Activated T-cell treated with anti-CD3 and anti-CD28 coated beads, Interleukin-2, amount 50 U/mL, for 72 hours (primary cell): Measurements from ENCODE around the gene B3GNT2. TPM values are rescaled to one million over a fixed set of nuclear protein-coding genes. Genes with fewer than 3 reads are reported as not detected.

Experiments
- ATAC-seq, 2 donors: fragments of 150-1000 bp; cut with Tn5 transposase; replicated peaks in 1 of 2; 2 replicates each; pipeline ENCODE4 v1.10.0; 2021; ENCODE audit warnings: moderate library complexity in 2 of 2, mild to moderate bottlenecking in 1 of 2
- DNase-seq, 2 donors: peaks; one replicate each; pipeline ENCODE4 v3.0.0; 2021 to 2022; ENCODE audit warnings: mixed read lengths in 1 of 2
- H3K27ac Mint-ChIP-seq: one replicate; pipeline ENCODE4 v1.8.0; 2022; ENCODE audit warnings: mild to moderate bottlenecking, moderate library complexity, mixed read lengths
- H3K27me3 Mint-ChIP-seq: one replicate; pipeline ENCODE4 v1.8.0; 2022; ENCODE audit warnings: low read depth, mixed read lengths
- H3K36me3 Mint-ChIP-seq, 2 donors: one replicate each; pipeline ENCODE4 v1.8.0; 2022; ENCODE audit warnings: mixed read lengths in 2 of 2, mild to moderate bottlenecking in 1 of 2; ENCODE audit not compliant: insufficient read depth in 2 of 2
- H3K4me1 Mint-ChIP-seq: one replicate; pipeline ENCODE4 v1.8.0; 2022; ENCODE audit warnings: low read depth, mixed read lengths
- H3K4me3 Mint-ChIP-seq, 2 donors: one replicate each; pipeline ENCODE4 v1.8.0; 2022; ENCODE audit warnings: mild to moderate bottlenecking in 2 of 2, mixed read lengths in 2 of 2, moderate library complexity in 2 of 2
- H3K9me3 Mint-ChIP-seq, 2 donors: one replicate each; pipeline ENCODE4 v1.8.0; 2022; ENCODE audit warnings: mixed read lengths in 2 of 2
- total RNA-seq, 2 donors: library from RNA; stranded (reverse); gene quantifications; one replicate each; pipeline ENCODE4 v1.2.3, GENCODE V29; 2022

Gene B3GNT2
- total RNA-seq, 2 donors from 2014 or later, result 46.2 to 47.2 TPM

DNA sequence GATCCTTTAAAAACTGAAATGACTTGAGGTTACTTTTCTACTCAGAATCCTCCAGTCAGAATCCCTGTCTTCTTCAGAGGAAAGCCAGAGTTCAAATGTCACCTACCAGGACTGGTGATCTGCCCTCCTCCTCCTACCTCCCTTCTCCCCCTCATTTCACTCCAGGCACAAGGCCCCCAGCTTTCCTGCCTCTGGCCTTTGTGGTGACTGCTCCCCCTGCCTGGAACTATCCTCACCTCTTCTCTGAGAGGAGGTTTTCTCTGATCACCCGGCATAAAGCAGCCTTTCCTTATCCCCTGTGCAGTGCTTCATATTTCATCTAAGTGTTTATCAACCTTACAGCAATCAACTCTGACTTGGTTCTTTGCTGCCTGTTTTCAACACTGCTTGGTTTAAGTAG is 6.8 kb downstream of the B3GNT2 start:
- Mint-ChIP-seq H3K4me1 (peaks cover 97% of the 10 kb centered on the region), H3K27ac (peak overlapping the region; percentile 7), H3K4me3 (peak overlapping the region; percentile 89 to 94), H3K9me3 (no peaks in the 10 kb centered on the region), H3K27me3 (no peaks in the 10 kb centered on the region), H3K36me3 (peaks cover 4 to 18% of the 10 kb centered on the region in 2 donors)
- no peak for DNase-seq
- no peak for ATAC-seq

DNA sequence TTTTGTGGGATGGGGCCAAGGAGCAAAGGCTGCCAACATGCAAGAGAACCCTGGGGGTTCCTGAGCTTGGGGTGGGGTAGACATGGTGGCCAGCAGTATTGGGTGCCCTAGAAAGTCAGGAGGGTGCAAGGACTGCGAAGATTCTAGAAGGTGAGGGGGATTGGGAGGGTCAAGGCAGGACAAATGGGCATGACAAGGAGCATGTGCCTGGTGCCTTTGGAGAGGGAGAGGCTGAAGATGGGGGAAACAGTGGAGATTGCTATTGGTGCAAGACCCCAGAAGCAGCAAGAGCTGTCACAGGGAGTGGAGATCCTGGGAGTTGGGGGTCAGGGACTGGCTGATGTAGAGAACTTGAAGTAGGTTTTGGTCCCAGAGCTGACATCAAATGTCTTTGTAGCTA is 7.5 kb downstream of the B3GNT2 start:
- Mint-ChIP-seq H3K27me3 (no peaks in the 10 kb centered on the region), H3K36me3 (peaks cover 0 to 17% of the 10 kb centered on the region in 2 donors), H3K4me1 (peaks cover 97% of the 10 kb centered on the region), H3K9me3 (no peaks in the 10 kb centered on the region), H3K4me3 (peak overlapping the region; percentile 21 to 89), H3K27ac (peak overlapping the region; percentile 69)
- ATAC-seq (no peak), DNase-seq (no peak)

DNA sequence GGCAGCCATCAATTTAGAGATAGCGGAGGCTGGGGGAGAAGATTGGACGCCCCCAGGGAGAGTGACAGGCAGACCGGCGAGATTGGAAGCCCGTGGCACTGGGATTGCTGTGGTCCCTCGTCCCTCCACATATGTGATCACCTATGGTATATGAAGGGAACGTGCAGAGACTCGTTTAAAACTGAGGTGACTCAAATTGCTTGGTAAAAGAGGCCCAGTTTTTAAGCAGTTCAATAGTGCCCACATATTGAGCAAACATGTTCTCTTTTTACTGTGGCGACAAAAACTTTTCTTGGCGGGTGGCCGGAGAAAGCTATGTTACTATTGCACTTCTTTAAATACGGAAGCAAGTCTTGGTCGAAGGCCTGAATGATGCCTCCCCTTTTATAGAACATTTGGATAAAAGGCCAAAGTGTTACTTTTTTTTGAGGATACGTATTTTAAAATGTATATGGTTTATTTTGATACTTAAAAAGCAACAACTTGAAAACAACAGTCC is 9.1 kb downstream of the B3GNT2 start:
- no peak for DNase-seq
- peak overlapping the region in 1 of 2 donors; percentile 23 for H3K4me3 Mint-ChIP-seq
- H3K9me3 Mint-ChIP-seq, result no peaks in the 10 kb centered on the region
- H3K4me1 Mint-ChIP-seq, result peaks cover 99% of the 10 kb centered on the region
- H3K27ac Mint-ChIP-seq, result peak overlapping the region; percentile 58
- H3K27me3 Mint-ChIP-seq, result no peaks in the 10 kb centered on the region
- ATAC-seq, result no peak
- peaks cover 3 to 17% of the 10 kb centered on the region in 2 donors for H3K36me3 Mint-ChIP-seq

DNA sequence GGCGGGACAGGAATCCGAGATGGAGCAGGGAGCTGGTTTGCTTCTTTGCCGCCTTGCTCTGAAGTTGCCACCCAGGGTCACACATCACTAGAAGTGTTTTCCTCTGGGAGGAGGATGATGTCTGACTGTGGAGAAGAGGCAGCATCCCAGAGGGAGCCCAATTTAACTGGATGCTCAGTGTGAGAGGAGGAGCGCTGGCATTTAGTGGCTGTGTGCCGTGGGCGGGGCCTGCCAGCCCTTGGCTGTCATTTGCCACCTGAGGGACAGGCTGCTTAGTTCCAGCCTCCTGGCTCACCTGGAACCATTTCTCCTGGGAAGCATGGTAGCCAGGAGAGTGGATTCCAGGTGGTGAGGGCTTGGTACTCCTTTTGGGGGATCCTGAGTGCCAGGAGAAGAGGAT is 9.6 kb downstream of the B3GNT2 start:
- peaks cover 99% of the 10 kb centered on the region for H3K4me1 Mint-ChIP-seq
- H3K27me3 Mint-ChIP-seq, result no peaks in the 10 kb centered on the region
- H3K36me3 Mint-ChIP-seq, result peaks cover 5 to 20% of the 10 kb centered on the region in 2 donors
- DNase-seq, result no peak
- H3K4me3 Mint-ChIP-seq, result no peak overlapping the region
- H3K27ac Mint-ChIP-seq, result peak overlapping the region; percentile 36
- H3K9me3 Mint-ChIP-seq, result no peaks in the 10 kb centered on the region
- ATAC-seq, result no peak

DNA sequence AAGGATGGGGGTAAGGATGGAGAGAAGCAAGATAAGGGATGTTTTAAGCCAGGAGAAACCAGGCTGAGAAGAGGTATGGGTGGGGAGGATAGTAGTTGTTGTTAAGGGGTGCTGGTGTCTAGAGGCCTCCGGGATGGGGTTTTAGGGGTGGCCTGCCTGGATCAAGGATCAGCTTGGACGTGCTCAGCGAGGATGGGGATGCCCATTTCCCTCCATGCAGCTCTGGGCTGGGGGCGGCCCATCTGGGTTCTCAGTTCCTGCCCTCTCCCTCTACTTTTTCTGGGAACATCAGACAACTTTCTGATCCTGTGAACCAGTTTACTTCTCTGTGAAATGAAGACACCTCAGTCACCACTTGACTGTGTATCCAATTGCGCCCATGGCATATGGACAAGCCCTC is 10.1 kb downstream of the B3GNT2 start:
- no peak for DNase-seq
- Mint-ChIP-seq H3K27ac (peak overlapping the region; percentile 36), H3K27me3 (no peaks in the 10 kb centered on the region), H3K36me3 (peaks cover 8 to 23% of the 10 kb centered on the region in 2 donors), H3K9me3 (no peaks in the 10 kb centered on the region), H3K4me3 (no peak overlapping the region), H3K4me1 (peaks cover 99% of the 10 kb centered on the region)
- no peak for ATAC-seq

DNA sequence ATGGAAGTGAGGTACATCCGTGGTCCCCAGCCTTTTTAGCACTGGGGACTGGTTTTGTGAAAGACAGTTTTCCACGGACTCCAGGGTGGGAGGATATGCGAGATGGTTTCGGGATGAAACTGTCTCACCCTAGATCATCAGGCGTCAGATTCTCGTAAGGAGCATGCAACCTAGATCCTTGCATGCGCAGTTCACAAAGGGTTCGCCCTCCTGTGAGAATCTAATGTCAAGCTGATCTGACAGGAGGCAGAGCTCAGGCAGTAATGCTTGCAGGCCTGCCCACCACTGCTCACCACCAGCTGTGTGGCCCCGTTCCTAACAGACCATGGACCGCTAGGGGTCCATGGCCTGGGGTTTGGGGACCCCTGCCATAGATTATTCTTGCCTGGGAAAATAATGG is 11.6 kb downstream of the B3GNT2 start:
- no peaks in the 10 kb centered on the region for H3K27me3 Mint-ChIP-seq
- peaks cover 2 to 4% of the 10 kb centered on the region in 2 donors for H3K9me3 Mint-ChIP-seq
- peak overlapping the region; percentile 20 to 63 for H3K4me3 Mint-ChIP-seq
- peak overlapping the region; percentile 88 for H3K27ac Mint-ChIP-seq
- DNase-seq (no peak), ATAC-seq (no peak)
- peaks cover 18 to 29% of the 10 kb centered on the region in 2 donors for H3K36me3 Mint-ChIP-seq
- H3K4me1 Mint-ChIP-seq, result peaks cover 99% of the 10 kb centered on the region

DNA sequence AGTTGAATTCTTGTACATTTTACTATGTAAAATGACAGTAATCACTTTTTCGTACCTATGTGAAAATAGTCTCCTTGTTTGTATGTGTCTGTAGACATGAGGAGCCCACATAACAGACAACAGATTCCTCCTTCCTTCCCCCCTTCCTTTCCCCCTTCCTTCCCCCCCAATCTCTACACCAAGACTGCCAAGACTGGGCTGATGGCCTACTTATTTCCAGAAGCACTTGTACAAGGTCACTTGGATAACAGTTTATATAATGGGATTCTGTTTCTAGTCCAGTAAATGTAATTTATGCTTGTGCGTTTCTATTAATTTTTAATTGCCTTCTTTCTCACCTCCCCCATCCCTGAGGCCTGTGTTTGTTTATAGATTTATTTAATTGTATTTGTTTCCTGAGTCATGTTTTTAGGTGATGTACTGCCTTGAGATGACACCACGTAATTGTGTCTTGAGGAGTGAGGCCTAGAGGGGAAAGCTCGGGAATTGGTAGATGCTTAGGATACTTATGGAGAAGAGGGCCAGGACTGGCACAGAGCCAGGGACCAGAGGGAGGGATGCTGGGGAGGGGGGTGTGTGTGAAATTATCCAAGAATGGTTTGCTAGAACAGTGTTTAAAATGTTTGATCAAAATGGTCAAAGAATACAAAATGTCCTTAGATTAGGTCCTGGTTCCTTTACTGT is 12.3 kb downstream of the B3GNT2 start:
- H3K27ac Mint-ChIP-seq, result peak overlapping the region; percentile 66
- peaks cover 2 to 4% of the 10 kb centered on the region in 2 donors for H3K9me3 Mint-ChIP-seq
- no peaks in the 10 kb centered on the region for H3K27me3 Mint-ChIP-seq
- peaks cover 18 to 30% of the 10 kb centered on the region in 2 donors for H3K36me3 Mint-ChIP-seq
- H3K4me1 Mint-ChIP-seq, result peaks cover 99% of the 10 kb centered on the region
- no peak for DNase-seq
- ATAC-seq, result no peak
- peak overlapping the region; percentile 63 to 66 for H3K4me3 Mint-ChIP-seq

DNA sequence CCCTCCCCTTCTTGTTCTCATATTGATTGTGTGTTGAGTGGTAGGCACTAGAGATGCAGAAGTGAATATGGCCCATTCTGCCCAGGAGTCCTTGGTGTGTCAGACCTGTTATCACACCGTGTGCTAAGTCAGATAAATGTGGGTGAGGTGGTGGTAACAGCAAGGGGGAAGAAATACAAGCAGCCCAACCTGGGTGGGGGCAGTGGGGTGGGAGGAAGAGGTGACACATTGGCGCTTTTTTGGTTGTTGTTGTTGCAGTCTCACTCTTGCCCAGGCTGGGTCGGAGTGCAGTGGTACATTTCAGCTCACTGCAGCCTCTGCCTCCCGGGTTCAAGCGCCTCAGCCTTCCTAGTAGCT is 12.8 kb downstream of the B3GNT2 start:
- DNase-seq (peak; percentile 49 to 55), ATAC-seq (peak; percentile 82 to 94)
- H3K27me3 Mint-ChIP-seq, result no peaks in the 10 kb centered on the region
- H3K27ac Mint-ChIP-seq, result peak overlapping the region; percentile 66
- peaks cover 99% of the 10 kb centered on the region for H3K4me1 Mint-ChIP-seq
- H3K9me3 Mint-ChIP-seq, result peaks cover 2 to 4% of the 10 kb centered on the region in 2 donors
- H3K36me3 Mint-ChIP-seq, result peaks cover 22 to 35% of the 10 kb centered on the region in 2 donors
- peak overlapping the region; percentile 37 to 66 for H3K4me3 Mint-ChIP-seq

DNA sequence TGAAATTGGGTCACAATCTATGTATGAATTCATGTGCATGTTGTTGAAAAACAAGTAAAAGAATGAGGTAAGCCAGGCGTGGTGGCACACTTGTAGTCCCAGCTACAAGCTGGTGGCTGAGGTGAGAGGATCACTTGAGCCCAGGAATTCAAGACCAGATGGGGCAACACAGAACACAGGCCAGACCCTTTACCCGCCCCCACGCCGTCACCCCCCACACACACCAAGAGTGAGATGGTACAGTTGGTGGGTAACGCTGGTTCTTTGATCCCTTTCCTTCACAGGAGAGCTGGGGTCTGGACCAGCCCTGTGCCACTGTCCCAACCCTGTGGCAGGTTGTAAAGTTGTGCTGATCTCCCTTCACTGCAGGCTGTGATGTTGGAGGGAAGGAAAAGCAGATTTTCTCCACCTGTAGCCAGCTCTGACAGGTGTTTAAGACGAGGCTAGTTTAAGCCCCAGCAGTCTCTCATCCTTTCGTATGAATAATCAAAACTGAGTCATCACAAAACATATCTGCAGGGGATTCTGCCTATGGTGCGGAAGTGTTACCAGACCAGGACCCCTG is 13.6 kb downstream of the B3GNT2 start:
- peak overlapping the region; percentile 55 for H3K27ac Mint-ChIP-seq
- peaks cover 22 to 39% of the 10 kb centered on the region in 2 donors for H3K36me3 Mint-ChIP-seq
- ATAC-seq (no peak), DNase-seq (no peak)
- peak overlapping the region; percentile 9 to 15 for H3K4me3 Mint-ChIP-seq
- H3K27me3 Mint-ChIP-seq, result no peaks in the 10 kb centered on the region
- H3K9me3 Mint-ChIP-seq, result peaks cover 2 to 4% of the 10 kb centered on the region in 2 donors
- peaks cover 99% of the 10 kb centered on the region for H3K4me1 Mint-ChIP-seq

DNA sequence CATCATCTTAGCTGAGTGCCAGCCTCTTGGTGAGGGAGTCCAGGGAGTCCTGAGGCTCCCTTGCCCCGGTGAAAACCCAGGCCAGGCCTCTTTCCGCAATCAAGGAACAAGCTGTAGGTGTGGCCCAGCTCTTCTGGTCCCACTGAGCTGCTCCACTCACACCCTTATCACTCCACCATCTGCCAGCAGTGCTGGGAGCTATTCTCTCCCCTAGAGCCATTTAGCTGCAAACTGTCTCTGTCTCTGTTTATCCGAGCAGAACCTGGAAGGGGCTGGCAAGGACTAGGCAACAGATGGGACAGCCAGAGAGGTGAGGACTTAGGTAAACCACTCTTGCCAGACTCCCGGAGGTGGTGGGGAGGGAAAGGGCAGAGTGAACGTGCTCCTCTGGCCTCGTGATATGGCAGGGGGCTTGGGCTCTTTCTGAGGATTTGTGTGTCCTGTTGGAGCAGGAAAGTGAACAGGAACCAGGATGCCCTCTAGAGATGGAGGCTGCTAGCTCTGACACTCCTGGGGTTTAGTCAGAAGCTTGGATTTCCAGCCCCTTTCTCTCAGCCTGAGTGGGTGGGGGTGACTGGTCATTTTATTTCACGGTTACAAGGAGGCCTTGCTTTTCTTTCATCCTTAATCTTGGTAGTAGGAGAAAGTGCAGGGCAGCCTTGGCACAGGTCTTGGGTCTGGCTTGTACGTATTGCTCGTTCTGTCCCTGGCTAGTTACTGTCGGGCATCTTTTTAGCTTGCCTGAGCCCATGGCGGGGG is 19.6 kb downstream of the B3GNT2 start:
- ATAC-seq (no peak), DNase-seq (no peak)
- Mint-ChIP-seq H3K4me1 (peaks cover 96% of the 10 kb centered on the region), H3K27ac (peak overlapping the region; percentile 88), H3K9me3 (peaks cover 2 to 4% of the 10 kb centered on the region in 2 donors), H3K36me3 (peaks cover 19 to 24% of the 10 kb centered on the region in 2 donors), H3K4me3 (no peak overlapping the region), H3K27me3 (no peaks in the 10 kb centered on the region)

DNA sequence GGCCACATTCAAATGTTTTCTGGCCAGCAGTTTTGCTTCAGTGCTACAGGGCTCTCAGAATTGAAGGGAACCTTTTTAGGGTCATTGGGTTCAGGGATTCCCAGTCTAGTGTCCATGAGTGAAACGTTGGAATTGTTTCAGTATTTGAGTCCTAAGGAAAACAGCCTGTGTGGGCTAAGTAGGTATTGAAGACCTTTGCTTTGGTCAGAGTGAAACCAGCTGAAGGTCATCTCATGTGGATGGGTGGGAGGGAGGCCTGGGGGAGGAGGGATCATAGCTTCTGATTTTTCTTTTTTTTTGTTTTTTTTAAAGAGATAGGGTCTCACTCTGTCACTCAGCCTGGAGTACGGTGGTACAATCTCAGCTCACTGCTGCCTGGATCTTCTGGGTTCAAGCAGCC is 20.2 kb downstream of the B3GNT2 start:
- no peak for ATAC-seq
- H3K27me3 Mint-ChIP-seq, result no peaks in the 10 kb centered on the region
- H3K36me3 Mint-ChIP-seq, result peaks cover 16 to 27% of the 10 kb centered on the region in 2 donors
- H3K4me3 Mint-ChIP-seq, result peak overlapping the region in 1 of 2 donors; percentile 10
- H3K9me3 Mint-ChIP-seq, result peaks cover 2 to 4% of the 10 kb centered on the region in 2 donors
- peaks cover 96% of the 10 kb centered on the region for H3K4me1 Mint-ChIP-seq
- DNase-seq, result no peak
- H3K27ac Mint-ChIP-seq, result no peak overlapping the region

DNA sequence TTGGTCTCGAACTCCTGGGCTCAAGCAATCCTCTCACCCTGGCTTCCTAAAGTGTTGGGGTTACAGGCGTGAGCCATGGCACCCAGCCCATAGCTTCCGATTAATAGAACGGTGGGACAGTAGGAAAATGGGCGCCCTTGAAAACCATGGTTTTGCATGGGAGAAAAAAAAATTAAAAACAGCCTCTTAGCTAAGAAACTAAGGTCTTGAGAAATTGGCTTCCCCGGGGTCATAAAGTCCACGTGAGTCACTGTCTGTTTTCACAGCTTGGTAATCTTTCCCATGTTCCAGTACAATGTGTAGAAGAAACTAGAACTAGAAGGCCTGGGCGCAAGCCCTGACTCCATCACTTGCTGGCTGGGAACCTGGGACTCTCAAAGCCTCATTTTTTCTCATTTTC is 20.7 kb downstream of the B3GNT2 start:
- Mint-ChIP-seq H3K4me3 (no peak overlapping the region), H3K4me1 (peaks cover 96% of the 10 kb centered on the region), H3K27me3 (no peaks in the 10 kb centered on the region), H3K27ac (peak overlapping the region; percentile 48), H3K36me3 (peaks cover 16 to 32% of the 10 kb centered on the region in 2 donors), H3K9me3 (peaks cover 2% of the 10 kb centered on the region in 2 donors)
- no peak for DNase-seq
- ATAC-seq, result no peak

DNA sequence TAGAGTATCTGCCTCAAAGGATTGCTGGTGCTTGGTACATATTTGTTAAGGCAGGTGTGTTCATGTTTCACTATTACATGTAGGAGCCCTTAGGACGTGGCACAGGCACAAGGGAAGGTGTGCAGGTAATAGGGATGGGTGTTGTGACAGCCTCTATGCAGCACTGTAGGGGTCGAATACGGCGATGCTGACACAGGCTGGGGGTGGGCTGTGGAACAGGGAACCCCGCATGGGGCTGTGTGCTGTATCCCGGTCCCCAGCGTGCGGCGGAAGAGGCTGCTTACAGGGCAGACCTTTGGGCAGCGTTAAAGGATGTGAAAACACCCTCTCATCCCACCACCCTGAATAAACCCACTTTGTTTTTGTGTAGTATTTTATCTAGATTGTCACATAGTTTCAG is 21.5 kb downstream of the B3GNT2 start:
- Mint-ChIP-seq H3K9me3 (no peaks in the 10 kb centered on the region), H3K27me3 (no peaks in the 10 kb centered on the region), H3K4me1 (peaks cover 96% of the 10 kb centered on the region), H3K36me3 (peaks cover 14 to 30% of the 10 kb centered on the region in 2 donors), H3K27ac (no peak overlapping the region), H3K4me3 (no peak overlapping the region)
- DNase-seq (no peak), ATAC-seq (peak in 1 of 2 donors; percentile 19)
